Fibroblast of lung (primary cell): ENCODE data around the gene ST13. TPM values are rescaled to one million over a fixed set of nuclear protein-coding genes. Genes with fewer than 3 reads are reported as not detected.
"Not testable (repeated sequence)": the region's sequence is repeated elsewhere in the genome, so short reads cannot be mapped to it uniquely, and the experiment has no call there.

Experiments
- DNase-seq, 2 donors: peaks; one replicate each; pipeline versions ENCODE4 v3.0.0 to v3.0.0-alpha.2; 2010; ENCODE audit warnings: low read depth in 2 of 2
- H2AFZ ChIP-seq: 2 replicates; pipeline ENCODE4 v1.5.1; 2012; ENCODE audit warnings: low read length, control low read depth, inconsistent platforms
- H3K27ac ChIP-seq: 2 replicates; pipeline ENCODE4 v1.5.1; 2011; ENCODE audit warnings: low read length, control low read depth; ENCODE audit not compliant: insufficient read depth
- H3K27me3 ChIP-seq: 2 replicates; pipeline ENCODE4 v1.5.1; 2011; ENCODE audit warnings: mild to moderate bottlenecking, low read length; ENCODE audit not compliant: control insufficient read depth, insufficient read depth
- H3K36me3 ChIP-seq: 2 replicates; pipeline ENCODE4 v1.5.1; 2011; ENCODE audit warnings: low read length; ENCODE audit not compliant: control insufficient read depth, insufficient read depth
- H3K4me1 ChIP-seq: 2 replicates; pipeline ENCODE4 v1.5.1; 2011; ENCODE audit warnings: low read length; ENCODE audit not compliant: control insufficient read depth, insufficient read depth; ENCODE audit errors: extremely low read depth
- H3K4me2 ChIP-seq: 2 replicates; pipeline ENCODE4 v1.5.1; 2011; ENCODE audit warnings: low read length, control low read depth; ENCODE audit not compliant: insufficient read depth; ENCODE audit errors: extremely low read depth
- H3K4me3 ChIP-seq, 4 experiments: fragments of 200-600 bp in 1 of 4; sonication (generic) in 1 of 4; replicated peaks in 1 of 4; 2 replicates each; pipeline ENCODE4 v1.5.1; 2011 to 2016; ENCODE audit warnings: low read length in 4 of 4, low read depth in 3 of 4, mild to moderate bottlenecking in 3 of 4, control low read depth in 2 of 4, inconsistent platforms in 1 of 4, mixed read lengths in 1 of 4; ENCODE audit not compliant: insufficient read depth in 1 of 4; ENCODE audit errors: control extremely low read depth in 1 of 4
- H3K79me2 ChIP-seq: 2 replicates; pipeline ENCODE4 v1.5.1; 2012; ENCODE audit warnings: mild to moderate bottlenecking, low read length, inconsistent platforms; ENCODE audit not compliant: control insufficient read depth, insufficient read depth
- H3K9ac ChIP-seq: 2 replicates; pipeline ENCODE4 v1.5.1; 2011; ENCODE audit warnings: mild to moderate bottlenecking, low read length, control low read depth; ENCODE audit not compliant: insufficient read depth
- H3K9me3 ChIP-seq: 2 replicates; pipeline ENCODE4 v1.5.1; 2012; ENCODE audit warnings: low read depth, low read length; ENCODE audit not compliant: control insufficient read depth, insufficient read depth
- H4K20me1 ChIP-seq: 2 replicates; pipeline ENCODE4 v1.5.1; 2011; ENCODE audit warnings: low read length; ENCODE audit not compliant: control insufficient read depth, insufficient read depth; ENCODE audit errors: extremely low read depth
- EZH2 ChIP-seq: IDR thresholded peaks from 2 replicates; pipeline ENCODE4 v1.5.1; 2012; ENCODE audit warnings: low read length, control low read depth, mild to moderate bottlenecking; ENCODE audit errors: missing control alignments
- polyA plus RNA-seq, 2 donors: library from polyadenylated mRNA; depleted of rRNA in 1 of 2; stranded (reverse) in 1 of 2; unstranded in 1 of 2; fragments of >200 nt; gene quantifications; 2 replicates each; pipeline ENCODE4 v1.2.1, GENCODE V29; 2011 to 2012; ENCODE audit warnings: missing spikeins in 1 of 2
- total RNA-seq: library from RNA; depleted of rRNA; stranded (reverse); fragments of >200 nt; gene quantifications from 2 replicates; pipeline ENCODE4 v1.2.1, GENCODE V29; 2014
- TF ChIP-seq, protein P1 (sequence below), 2 donors: IDR thresholded peaks in 1 of 2; conservative IDR thresholded peaks in 1 of 2; 1 replicate in 1 of 2; 2 replicates in 1 of 2; pipeline ENCODE4 v1.5.1; 2011 to 2012; ENCODE audit warnings: low read length in 2 of 2, control low read depth in 1 of 2, inconsistent platforms in 1 of 2, low read depth in 1 of 2, mild to moderate bottlenecking in 1 of 2

The ST13 gene
- total and polyA plus RNA-seq, 2 donors (not counting 1 experiment from before 2014, with no cell fraction given), result 239 to 266 TPM

DNA sequence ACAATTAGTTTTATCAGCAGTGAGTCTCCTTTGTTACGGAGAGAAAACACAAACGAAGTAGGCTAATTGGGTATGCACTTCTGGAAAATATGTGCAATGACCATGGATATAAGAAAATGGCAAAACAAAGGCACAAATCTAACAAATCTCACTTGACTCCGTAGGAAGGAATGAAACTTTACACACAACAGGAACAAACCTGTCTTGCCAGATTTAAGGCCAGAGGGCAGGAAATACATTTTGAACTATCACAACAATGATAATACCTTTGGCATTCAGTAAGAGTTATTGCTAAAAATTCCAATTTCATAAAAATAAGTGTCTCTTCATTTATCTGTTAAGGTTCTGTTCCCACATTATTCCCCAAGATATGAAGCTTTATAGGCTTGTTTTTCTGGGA is 73.9 kb downstream of the ST13 start:
- Histone ChIP-seq H3K4me1 (no peaks in the 10 kb centered on the region), H3K4me2 (no peak overlapping the region), H3K9ac (no peak overlapping the region), H3K27me3 (no peaks in the 10 kb centered on the region), H4K20me1 (no peaks in the 10 kb centered on the region), H3K79me2 (no peaks in the 10 kb centered on the region), H2AFZ (no peak overlapping the region), H3K27ac (no peak overlapping the region), H3K9me3 (no peaks in the 10 kb centered on the region), H3K36me3 (peaks cover 2% of the 10 kb centered on the region), H3K4me3 (no peak overlapping the region)
- TF ChIP-seq, protein P1, sequence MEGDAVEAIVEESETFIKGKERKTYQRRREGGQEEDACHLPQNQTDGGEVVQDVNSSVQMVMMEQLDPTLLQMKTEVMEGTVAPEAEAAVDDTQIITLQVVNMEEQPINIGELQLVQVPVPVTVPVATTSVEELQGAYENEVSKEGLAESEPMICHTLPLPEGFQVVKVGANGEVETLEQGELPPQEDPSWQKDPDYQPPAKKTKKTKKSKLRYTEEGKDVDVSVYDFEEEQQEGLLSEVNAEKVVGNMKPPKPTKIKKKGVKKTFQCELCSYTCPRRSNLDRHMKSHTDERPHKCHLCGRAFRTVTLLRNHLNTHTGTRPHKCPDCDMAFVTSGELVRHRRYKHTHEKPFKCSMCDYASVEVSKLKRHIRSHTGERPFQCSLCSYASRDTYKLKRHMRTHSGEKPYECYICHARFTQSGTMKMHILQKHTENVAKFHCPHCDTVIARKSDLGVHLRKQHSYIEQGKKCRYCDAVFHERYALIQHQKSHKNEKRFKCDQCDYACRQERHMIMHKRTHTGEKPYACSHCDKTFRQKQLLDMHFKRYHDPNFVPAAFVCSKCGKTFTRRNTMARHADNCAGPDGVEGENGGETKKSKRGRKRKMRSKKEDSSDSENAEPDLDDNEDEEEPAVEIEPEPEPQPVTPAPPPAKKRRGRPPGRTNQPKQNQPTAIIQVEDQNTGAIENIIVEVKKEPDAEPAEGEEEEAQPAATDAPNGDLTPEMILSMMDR (conservative IDR thresholded peaks at IDR 0.05 in 1 of 2, IDR thresholded peaks at IDR 0.05 in 1 of 2; ENCODE audit: low read depth in 1 of 2, low read length in 2 of 2), result no peak
- no peak for TF ChIP-seq EZH2
- DNase-seq, result no peak

DNA sequence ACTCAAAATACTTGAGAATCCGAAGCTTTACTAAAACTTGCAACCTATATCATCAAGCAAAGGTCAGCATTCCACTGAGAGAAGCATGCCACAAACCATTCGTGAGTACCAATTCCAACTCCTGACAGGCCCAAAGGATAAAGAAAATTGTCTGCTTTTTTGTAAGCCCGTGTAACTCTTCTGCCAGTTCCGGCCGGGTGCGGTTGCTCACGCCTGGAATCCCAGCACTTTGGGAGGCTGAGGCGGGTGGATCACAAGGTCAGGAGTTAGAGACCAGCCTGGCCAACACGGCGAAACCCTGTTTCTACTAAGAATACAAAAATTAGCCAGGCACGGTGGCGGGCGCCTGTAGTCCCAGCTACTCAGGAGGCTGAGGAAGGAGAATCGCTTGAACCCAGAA is 74.7 kb downstream of the ST13 start:
- not testable (repeated sequence) for H3K9ac ChIP-seq, H4K20me1 ChIP-seq, H2AFZ ChIP-seq, H3K4me2 ChIP-seq, H3K79me2 ChIP-seq, DNase-seq, H3K36me3 ChIP-seq, H3K9me3 ChIP-seq, H3K4me3 ChIP-seq, H3K27me3 ChIP-seq, H3K4me1 ChIP-seq, H3K27ac ChIP-seq

Other genes starting within 250 kb of the ST13 start
- gene MRTFA, start 219.9 kb downstream of the ST13 start, total RNA-seq, result 13.4 and 23.0 TPM in 2 replicates
- 7.5 and 7.6 TPM in 2 replicates for gene MRTFA, start 219.9 kb downstream of the ST13 start, polyA plus RNA-seq
- gene MCHR1, start 177.2 kb downstream of the ST13 start, total RNA-seq, result 0.51 and 0.99 TPM in 2 replicates
- gene MCHR1, start 177.2 kb downstream of the ST13 start, polyA plus RNA-seq, result 0.20 and 0.94 TPM in 2 replicates
- 11.3 and 12.9 TPM in 2 replicates for gene SLC25A17, start 37.3 kb downstream of the ST13 start, total RNA-seq
- gene SLC25A17, start 37.3 kb downstream of the ST13 start, polyA plus RNA-seq, result 26.5 and 28.7 TPM in 2 replicates
- 7.7 and 9.1 TPM in 2 replicates for gene XPNPEP3, start 509 bp upstream of the ST13 start, total RNA-seq
- 15.2 and 16.2 TPM in 2 replicates for gene XPNPEP3, start 509 bp upstream of the ST13 start, polyA plus RNA-seq
- not detected in 2 replicates for gene DNAJB7, start 5.5 kb upstream of the ST13 start, total RNA-seq
- not detected in 2 replicates for gene DNAJB7, start 5.5 kb upstream of the ST13 start, polyA plus RNA-seq
- 48.8 and 53.2 TPM in 2 replicates for gene RBX1, start 94.7 kb upstream of the ST13 start, total RNA-seq
- gene RBX1, start 94.7 kb upstream of the ST13 start, polyA plus RNA-seq, result 89.6 and 94.6 TPM in 2 replicates
- 32.9 and 41.0 TPM in 2 replicates for gene EP300, start 236.0 kb upstream of the ST13 start, total RNA-seq
- 9.1 and 10.1 TPM in 2 replicates for gene EP300, start 236.0 kb upstream of the ST13 start, polyA plus RNA-seq